HTERT RPE-1 (cell line): ENCODE measurements around the gene MEA1.

Experiments used
- in situ Hi-C: fragments of 300-500 bp; cut with MboI; formaldehyde crosslinking; loops from 4 replicates; pipeline ENCODE4 v1.14.3; 2020; ENCODE audit warnings: low sequenced_read_pairs

The MEA1 gene

GRCh38 chr6:43040542-43041257 is 27.0 kb upstream of the MEA1 start:
- in situ Hi-C loops = no loop called here

DNA sequence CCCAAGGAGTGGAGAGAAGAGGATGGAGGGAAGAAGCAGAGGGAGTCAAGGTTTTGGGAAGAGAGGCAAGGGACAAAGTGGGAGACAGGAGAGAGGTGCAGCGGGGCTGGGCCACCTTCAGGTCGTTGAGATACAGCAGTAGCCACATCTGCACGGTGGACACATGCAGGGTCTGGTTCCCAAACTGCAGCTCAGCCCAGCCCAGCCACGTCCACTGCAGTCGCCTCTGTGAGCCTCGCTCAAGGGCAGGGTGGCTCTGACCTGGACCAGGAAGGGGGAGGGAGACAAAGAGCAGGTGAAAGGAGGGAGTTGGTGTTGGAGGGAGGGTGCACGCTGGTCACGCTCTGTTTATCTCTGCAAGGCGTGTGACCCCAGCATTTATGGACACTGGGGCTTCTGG is 25.0 kb upstream of the MEA1 start:
- in situ Hi-C loops = no loop called here

GRCh38 chr6:43037706-43038105 is 24.0 kb upstream of the MEA1 start:
- in situ Hi-C loops = no loop called here

- in situ Hi-C loops = no loop called here
These were observed 23.5 kb upstream of the MEA1 start for GRCh38 chr6:43037197-43037596.

DNA sequence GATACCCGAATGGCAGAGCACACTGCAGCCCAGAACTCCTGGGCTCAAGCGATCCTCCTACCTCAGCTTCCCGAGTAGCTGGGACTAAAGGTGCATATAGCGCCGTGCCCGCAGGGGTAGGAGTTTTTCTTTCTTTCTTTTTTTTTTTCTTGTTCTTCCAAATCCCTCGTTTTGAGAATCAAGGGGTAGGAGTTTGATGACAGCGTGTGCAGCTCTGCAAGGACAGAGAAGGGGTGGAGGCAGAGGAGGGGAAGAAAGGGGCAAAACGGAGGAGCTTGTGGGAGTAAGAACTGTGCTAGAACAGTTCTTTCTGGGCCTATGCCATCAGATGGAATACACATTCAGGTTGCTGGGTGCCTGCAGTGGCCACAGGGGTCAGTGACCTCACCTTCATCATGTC is 23.0 kb upstream of the MEA1 start:
- in situ Hi-C loops = no loop called here

DNA sequence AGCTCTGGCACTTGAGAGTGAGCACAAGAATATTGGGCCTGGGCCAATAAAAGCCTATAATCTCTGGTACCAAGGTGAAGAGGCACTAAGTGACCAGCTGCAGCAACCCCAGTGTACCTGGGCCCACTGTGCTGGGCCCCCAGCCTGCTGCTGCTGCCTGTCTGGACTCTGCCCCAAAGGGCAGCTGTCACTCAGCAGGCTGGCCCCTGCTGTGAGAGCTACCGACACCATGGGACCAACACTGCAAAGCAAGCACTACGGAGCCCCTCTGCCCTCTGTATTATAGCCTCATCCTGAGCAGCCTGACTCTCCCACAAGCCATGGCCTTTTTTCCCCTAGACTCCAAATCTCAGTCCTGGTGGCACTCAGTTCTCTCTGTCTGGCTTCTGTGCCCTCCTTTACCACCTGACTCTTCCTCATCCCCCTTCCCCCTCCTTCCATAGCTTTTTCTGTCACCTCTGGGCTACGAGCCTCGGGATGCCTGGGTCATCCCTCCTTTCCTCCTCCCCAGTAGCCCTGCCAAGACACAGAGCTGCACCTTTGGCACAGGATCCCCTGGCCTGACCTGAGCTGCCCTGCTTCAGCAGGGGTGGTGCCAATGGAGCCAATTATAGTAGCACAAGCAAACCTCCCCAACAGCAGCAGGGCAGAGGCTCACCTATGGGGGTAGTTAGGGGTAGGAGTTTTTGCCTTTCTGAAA is 21.9 kb upstream of the MEA1 start:
- in situ Hi-C loops = no loop called here

DNA sequence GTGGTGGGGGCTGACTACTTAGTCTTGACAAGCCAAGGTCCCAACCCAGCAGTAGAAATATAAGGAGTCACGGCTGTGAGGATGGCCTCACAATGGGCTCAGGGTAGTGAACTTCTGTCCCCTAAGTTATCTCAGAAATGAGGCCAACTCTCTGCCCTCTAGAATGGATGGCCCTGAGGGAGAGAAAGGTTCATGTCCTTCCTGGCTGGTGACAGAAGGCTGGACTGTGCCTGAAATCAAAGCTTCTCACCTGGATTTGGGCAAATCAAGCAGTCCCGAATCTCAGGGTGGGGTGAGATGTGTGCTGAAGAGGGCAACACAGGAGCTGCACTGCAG is 20.4 kb upstream of the MEA1 start:
- in situ Hi-C loops = no loop called here

- in situ Hi-C loops = no loop called here
These were observed 19.9 kb upstream of the MEA1 start for GRCh38 chr6:43033496-43034189.

DNA sequence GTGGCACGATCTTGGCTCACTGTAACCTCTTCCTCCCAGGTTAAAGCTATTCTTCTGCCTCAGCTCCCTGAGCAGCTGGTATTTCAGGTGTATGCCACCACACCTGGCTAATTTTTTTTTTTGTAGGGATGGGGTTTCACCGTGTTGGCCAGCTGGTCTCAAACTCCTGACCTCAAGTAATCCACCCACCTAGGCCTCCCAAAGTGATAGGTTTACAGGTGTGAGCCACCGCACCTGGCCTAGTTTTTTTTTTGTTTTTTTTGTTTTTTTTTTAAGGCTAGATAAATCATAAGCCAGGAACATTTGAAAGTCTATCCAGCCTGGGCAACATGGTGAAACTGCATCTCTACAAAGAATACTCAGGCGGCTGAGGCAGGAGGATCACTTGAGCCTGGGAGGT is 18.6 kb upstream of the MEA1 start:
- in situ Hi-C loops = no loop called here

DNA sequence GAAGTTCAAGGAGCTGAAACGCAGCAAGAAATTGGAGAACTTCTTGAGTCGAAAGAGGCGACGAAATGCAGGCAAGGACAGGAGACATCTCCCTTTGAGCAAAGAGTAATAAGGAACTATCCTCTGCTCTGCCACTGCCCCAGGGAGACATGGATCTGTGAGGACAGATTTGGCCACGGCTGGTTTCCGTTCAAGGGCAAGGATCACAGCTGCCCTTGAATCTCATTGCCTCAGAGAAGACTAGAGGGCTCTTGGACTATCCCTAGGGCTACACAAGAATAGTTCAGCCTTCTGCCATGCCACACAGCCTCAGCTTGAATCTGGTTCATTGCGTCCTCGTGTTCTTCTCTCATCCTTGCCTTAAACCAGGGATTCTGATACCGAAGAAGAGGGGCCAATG is 15.4 kb upstream of the MEA1 start:
- in situ Hi-C loops = no loop called here

DNA sequence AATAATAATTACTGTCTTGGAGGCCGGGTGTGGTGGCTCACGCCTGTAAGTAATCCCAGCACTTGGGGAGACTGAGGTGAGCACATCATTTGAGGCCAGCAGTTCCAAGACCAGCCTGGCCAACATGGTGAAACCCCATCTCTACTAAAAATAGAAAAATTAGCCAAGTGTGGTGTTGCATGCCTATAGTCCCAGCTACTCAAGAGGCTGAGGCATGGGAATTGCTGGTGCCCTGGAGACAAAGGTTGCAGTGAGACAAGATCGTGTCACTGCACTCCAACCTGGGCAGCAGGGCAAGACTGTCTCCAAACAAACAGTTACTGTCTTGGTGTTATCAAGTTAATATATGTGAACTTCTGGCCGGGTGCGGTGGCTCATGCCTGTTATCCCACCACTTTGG is 12.6 kb upstream of the MEA1 start:
- in situ Hi-C loops = no loop called here

GRCh38 chr6:43024436-43024835 is 10.7 kb upstream of the MEA1 start:
- in situ Hi-C loops = no loop called here

DNA sequence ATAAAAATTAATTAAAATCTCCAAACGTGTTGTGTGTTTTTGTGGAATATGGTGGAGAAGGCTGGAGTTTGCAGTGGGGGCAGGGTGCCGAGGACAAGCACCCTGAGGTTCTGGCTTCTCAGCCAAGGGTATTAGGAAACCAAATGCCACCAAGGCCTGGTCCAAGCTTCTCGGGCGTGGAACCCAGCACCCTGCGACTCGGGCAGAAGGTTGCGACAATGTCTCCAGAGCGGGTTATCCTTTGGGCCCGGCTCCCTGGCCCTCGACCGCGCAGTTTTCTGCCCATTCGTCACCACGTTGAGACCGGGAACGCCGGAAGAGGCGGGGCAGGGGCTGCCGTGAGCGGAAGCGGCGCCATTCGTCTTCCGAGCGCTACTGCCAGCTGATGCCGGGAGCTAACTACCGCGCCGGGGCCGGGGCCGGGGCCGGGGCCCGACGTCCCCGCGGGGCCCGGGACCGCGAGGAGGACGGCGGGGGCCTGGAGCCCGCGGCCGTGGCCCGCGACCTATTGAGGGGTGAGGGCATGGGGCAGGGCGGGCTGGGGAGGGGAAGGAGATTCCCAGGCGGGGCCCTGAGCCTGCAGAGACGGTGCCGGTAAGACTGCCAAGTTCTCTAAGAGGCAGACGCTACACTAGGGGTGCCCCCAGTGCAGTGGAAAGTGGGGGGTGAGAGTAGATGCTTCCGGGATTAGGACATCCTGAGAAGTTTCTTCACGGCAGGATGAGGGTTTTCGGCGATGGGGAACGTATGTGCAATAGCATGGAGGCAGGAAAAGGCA is 7.7 kb upstream of the MEA1 start, which contains the start of gene RRP36:
TSS of gene RRP36 (plus strand) at position 354 of the 778 bp plus-strand sequence. CDS start at position 386, 32 bp downstream.
- in situ Hi-C loops = no loop called here

- in situ Hi-C loops = no loop called here
These were observed 7.1 kb upstream of the MEA1 start for GRCh38 chr6:43020847-43021246.

DNA sequence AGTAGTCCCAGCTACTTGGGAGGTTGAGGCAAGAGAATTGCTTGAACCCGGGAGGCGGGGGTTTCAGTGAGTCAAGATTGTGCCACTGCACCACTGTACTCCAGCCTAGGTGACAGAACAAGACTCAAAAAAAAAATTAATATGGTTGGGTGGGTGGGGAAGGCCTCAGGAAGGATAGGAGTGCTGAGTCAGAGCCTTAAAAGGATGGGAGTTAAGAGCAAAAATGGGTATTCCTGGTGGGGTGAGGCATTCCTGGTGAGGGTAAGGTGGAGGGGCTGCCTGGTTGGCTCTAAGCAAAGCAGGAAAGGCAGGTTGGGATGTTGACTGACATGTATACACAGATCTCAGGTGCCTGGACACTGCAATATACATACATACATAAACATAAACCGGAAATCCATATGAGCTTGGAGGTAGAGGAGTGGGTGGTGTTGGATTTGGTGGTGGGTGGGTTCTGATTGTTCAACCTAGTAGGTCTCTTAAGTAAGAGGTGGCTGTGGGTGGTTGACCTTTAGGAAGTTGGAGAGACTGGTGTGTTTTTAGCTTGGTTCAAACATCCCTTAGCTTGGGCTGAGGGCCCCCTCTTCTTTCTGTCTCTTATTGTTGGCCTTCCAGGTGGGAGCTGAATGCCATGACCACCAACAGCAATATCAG is 6.4 kb upstream of the MEA1 start:
- in situ Hi-C loops = no loop called here

DNA sequence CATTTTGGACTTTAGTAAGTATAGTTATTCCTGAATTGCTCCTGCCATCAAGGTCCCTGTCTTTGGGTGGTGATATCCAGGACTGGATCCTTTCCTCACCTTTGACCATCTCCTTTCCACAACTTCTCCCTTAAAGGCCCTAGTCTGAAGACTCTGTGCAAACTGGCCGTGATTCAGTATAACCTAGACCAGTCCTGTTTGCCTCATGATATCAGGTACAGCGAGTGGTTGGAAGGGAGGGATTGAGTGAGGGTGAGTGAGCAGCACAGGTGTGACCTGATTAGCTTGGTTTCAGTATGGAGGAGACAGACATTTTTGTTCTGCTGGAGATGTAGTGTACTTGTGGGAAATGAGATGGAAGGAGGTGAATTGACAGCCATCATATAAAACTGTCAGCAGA is 5.4 kb upstream of the MEA1 start:
- in situ Hi-C loops = no loop called here

DNA sequence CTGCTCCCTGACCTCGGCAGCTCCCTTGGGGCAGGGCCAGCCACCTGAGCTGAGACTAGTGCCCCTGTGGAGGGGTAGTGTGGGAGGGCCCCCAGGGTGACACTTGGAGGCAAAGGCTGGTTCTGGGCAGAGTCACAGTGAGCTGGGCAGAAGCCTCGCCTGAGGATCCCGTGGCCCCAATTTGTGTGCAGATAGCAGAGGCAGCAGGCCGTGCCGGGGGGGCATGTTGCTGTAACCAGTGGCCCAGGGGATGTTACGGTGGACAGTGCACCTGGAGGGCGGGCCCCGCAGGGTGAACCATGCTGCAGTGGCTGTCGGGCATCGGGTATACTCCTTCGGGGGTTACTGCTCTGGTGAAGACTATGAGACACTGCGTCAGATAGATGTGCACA is 3.2 kb upstream of the MEA1 start:
- in situ Hi-C loops = no loop called here

DNA sequence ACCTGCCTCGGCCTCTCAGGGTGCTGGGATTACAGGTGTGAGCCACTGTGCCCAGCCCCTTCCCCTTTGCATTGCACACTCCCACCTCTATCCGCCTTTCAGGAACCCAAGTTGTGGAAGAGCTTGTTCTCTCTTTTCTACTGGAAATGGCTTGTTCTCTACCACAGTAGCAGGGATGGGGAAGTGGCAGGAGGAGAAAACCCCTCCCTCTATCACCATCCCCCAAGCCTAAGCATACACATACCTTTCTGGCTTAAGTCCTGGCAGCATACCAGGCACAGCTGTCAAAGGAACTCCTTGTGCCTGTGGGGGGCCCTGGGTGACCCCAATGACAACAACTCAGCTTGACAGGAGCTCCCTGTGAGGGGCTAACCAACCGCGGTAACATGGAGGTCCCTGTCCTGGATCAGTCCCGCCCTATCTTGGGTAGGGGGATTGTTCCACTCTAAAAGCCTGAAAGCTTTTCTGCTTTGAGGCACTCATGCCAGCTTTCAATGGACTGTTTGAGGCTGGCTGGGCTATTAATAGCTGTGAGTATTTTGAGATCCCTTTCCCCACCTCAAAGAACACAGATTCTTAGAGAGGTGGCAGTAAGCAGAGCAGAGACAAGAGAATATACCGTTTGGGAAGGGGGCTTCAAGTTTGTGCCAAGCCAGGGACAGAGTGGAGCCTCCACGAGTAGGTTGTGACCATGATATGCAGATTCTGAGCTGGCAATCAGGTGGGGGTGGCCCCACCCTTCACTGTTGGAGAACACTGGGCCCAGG is 2.6 kb upstream of the MEA1 start:
- in situ Hi-C loops = no loop called here

- in situ Hi-C loops = no loop called here
These were observed 726 bp upstream of the MEA1 start for GRCh38 chr6:43014434-43014909.
